IgD-negative memory B cell (primary cell): ENCODE results near the gene LRP1B. TPM values are rescaled to one million over a fixed set of nuclear protein-coding genes. Genes with fewer than 3 reads are reported as not detected.

ENCODE experiments used
- H3K27ac Mint-ChIP-seq, 3 donors: one replicate each; pipeline ENCODE4 v1.8.0; 2020 to 2022; ENCODE audit warnings: mild to moderate bottlenecking in 3 of 3, mixed read lengths in 3 of 3, moderate library complexity in 1 of 3
- H3K27me3 Mint-ChIP-seq: one replicate; pipeline ENCODE4 v1.8.0; 2021; ENCODE audit warnings: mixed read lengths
- H3K36me3 Mint-ChIP-seq: one replicate; pipeline ENCODE4 v1.8.0; 2020; ENCODE audit warnings: mild to moderate bottlenecking, mixed read lengths
- H3K4me1 Mint-ChIP-seq, 3 donors: one replicate each; pipeline ENCODE4 v1.8.0; 2020 to 2022; ENCODE audit warnings: mixed read lengths in 3 of 3, mild to moderate bottlenecking in 1 of 3
- H3K4me3 Mint-ChIP-seq, 4 donors: one replicate each; pipeline ENCODE4 v1.8.0; 2020 to 2022; ENCODE audit warnings: mild to moderate bottlenecking in 4 of 4, mixed read lengths in 4 of 4, moderate library complexity in 3 of 4
- H3K9me3 Mint-ChIP-seq, 3 donors: one replicate each; pipeline ENCODE4 v1.8.0; 2020 to 2021; ENCODE audit warnings: mixed read lengths in 3 of 3, mild to moderate bottlenecking in 1 of 3
- polyA plus RNA-seq: library from polyadenylated mRNA; unstranded; fragments of 300-500 nt; fragmentation: Illumina TruSeq; gene quantifications from one replicate; pipeline ENCODE4 v1.2.3, GENCODE V29; 2021

Gene LRP1B
- polyA plus RNA-seq, 1 donor from 2014 or later: not detected

GRCh38 chr2:141967980-141968379 lies 162.8 kb downstream of the LRP1B start:
- Mint-ChIP-seq H3K4me3 (no peak overlapping the region), H3K27ac (no peak overlapping the region), H3K4me1 (no peaks in the 10 kb centered on the region), H3K9me3 (no peaks in the 10 kb centered on the region), H3K36me3 (no peaks in the 10 kb centered on the region), H3K27me3 (no peaks in the 10 kb centered on the region)

- H3K36me3 Mint-ChIP-seq: no peaks in the 10 kb centered on the region
- no peaks in the 10 kb centered on the region for H3K27me3 Mint-ChIP-seq
- H3K9me3 Mint-ChIP-seq: no peaks in the 10 kb centered on the region
- no peak overlapping the region for H3K27ac Mint-ChIP-seq
- no peak overlapping the region for H3K4me3 Mint-ChIP-seq
- no peaks in the 10 kb centered on the region for H3K4me1 Mint-ChIP-seq
These were observed 163.3 kb downstream of the LRP1B start for GRCh38 chr2:141967503-141967902.

- Mint-ChIP-seq H3K27ac (no peak overlapping the region), H3K27me3 (no peaks in the 10 kb centered on the region), H3K9me3 (peaks cover 0 to 2% (median 1%) of the 10 kb centered on the region in 3 donors), H3K4me3 (no peak overlapping the region), H3K36me3 (no peaks in the 10 kb centered on the region), H3K4me1 (no peaks in the 10 kb centered on the region)
These were observed 170.9 kb downstream of the LRP1B start for GRCh38 chr2:141959941-141960340.

GRCh38 chr2:141959016-141959415 lies 171.8 kb downstream of the LRP1B start:
- Mint-ChIP-seq H3K4me1 (no peaks in the 10 kb centered on the region), H3K36me3 (no peaks in the 10 kb centered on the region), H3K27ac (no peak overlapping the region), H3K4me3 (no peak overlapping the region), H3K9me3 (peaks cover 0 to 2% (median 1%) of the 10 kb centered on the region in 3 donors), H3K27me3 (no peaks in the 10 kb centered on the region)

GRCh38 chr2:141957827-141958450 lies 172.9 kb downstream of the LRP1B start:
- Mint-ChIP-seq H3K9me3 (peaks cover 0 to 2% (median 2%) of the 10 kb centered on the region in 3 donors), H3K27ac (no peak overlapping the region), H3K4me1 (no peaks in the 10 kb centered on the region), H3K27me3 (no peaks in the 10 kb centered on the region), H3K4me3 (no peak overlapping the region), H3K36me3 (no peaks in the 10 kb centered on the region)

GRCh38 chr2:141957321-141957720 lies 173.5 kb downstream of the LRP1B start:
- no peak overlapping the region for H3K27ac Mint-ChIP-seq
- H3K4me3 Mint-ChIP-seq: peak overlapping the region in 1 of 4 donors; percentile 28
- peaks cover 0 to 3% (median 2%) of the 10 kb centered on the region in 3 donors for H3K9me3 Mint-ChIP-seq
- no peaks in the 10 kb centered on the region for H3K27me3 Mint-ChIP-seq
- no peaks in the 10 kb centered on the region for H3K36me3 Mint-ChIP-seq
- no peaks in the 10 kb centered on the region for H3K4me1 Mint-ChIP-seq

- Mint-ChIP-seq H3K36me3 (no peaks in the 10 kb centered on the region), H3K9me3 (peaks cover 0 to 3% (median 2%) of the 10 kb centered on the region in 3 donors), H3K27me3 (no peaks in the 10 kb centered on the region), H3K4me3 (no peak overlapping the region), H3K27ac (no peak overlapping the region), H3K4me1 (no peaks in the 10 kb centered on the region)
These were observed 183.3 kb downstream of the LRP1B start for GRCh38 chr2:141947396-141948114.

DNA sequence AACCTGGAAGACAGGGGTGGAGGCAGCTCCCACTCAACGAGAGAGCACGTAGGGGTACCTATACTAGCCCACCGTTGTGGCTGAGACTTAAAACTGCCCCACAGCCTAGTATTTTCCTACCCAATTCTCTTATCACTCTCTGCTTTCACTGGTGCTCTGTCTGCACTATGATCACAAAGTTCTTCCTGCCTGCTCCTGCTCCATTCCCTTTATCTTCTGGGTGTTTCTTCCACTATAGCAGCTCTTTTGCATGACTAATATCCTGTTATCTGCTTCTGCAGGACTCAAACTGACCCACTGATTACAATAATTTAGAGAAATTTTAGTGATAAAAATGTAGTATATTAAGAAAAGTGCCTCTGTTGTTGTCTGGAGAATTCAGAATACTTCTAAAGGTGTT lies 184.8 kb downstream of the LRP1B start:
- H3K36me3 Mint-ChIP-seq: no peaks in the 10 kb centered on the region
- H3K4me1 Mint-ChIP-seq: no peaks in the 10 kb centered on the region
- no peak overlapping the region for H3K4me3 Mint-ChIP-seq
- H3K9me3 Mint-ChIP-seq: peaks cover 0 to 3% (median 3%) of the 10 kb centered on the region in 3 donors
- no peak overlapping the region for H3K27ac Mint-ChIP-seq
- H3K27me3 Mint-ChIP-seq: no peaks in the 10 kb centered on the region

DNA sequence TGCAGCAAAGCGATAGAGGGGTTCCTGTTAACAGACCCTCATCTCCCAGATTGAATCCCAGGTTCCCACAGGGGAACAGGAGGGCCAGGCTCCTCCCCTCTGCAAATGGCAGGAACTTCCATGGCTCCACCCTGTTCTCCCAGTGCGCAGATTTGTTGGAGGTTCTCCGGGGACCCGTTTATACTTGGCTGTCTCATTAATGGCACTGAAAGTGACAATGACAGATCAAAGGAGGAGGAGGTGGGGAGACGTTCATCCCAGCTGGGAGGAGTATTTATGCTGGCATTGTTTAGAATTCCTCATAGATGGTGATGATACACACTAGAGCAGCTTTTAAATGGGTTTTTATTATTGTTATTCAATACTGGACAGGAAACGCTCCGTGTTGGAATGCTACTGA lies 186.9 kb downstream of the LRP1B start:
- no peaks in the 10 kb centered on the region for H3K27me3 Mint-ChIP-seq

DNA sequence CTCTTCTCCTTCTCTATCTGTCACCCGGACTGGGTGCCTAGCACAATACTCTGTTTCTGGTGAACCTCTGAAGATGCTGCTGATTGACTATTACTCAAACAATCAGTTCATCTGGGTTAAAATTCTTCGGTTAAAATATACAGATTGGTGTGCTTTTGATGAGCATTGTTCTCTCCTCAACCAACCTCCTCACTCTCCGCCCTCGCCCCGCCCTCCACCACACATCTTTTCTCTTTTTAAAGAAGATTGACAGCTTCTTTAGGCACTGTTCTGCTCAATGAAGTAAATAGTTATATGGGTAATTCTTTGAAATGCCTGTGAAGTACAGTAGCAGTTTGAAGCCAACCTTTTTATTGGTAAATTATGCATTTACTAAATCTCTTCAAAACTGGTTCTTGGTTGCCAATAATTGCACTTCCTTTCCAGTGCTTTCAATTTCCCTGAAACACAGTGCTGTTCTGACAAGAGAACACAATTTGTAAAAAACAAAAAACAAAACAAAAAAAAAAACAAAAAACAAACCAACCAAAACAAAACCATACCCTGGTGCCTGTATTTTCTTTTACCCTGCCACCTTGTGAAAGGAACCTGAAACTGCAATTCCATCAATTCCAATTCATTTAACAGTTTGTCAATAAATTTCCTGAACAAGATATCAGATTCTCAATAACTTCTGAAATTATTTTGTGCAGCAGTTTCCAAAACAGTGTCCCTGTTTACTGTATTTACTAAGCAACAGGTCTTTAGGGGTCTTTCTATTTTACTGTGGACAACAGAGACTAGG lies 188.6 kb downstream of the LRP1B start:
- no peaks in the 10 kb centered on the region for H3K4me1 Mint-ChIP-seq

More for the DNA sequence above, 186.9 kb downstream of the LRP1B start:
- no peak overlapping the region for H3K4me3 Mint-ChIP-seq
- no peaks in the 10 kb centered on the region for H3K4me1 Mint-ChIP-seq
- H3K36me3 Mint-ChIP-seq: no peaks in the 10 kb centered on the region
- H3K27ac Mint-ChIP-seq: no peak overlapping the region
- peaks cover 0 to 3% (median 0%) of the 10 kb centered on the region in 3 donors for H3K9me3 Mint-ChIP-seq

DNA sequence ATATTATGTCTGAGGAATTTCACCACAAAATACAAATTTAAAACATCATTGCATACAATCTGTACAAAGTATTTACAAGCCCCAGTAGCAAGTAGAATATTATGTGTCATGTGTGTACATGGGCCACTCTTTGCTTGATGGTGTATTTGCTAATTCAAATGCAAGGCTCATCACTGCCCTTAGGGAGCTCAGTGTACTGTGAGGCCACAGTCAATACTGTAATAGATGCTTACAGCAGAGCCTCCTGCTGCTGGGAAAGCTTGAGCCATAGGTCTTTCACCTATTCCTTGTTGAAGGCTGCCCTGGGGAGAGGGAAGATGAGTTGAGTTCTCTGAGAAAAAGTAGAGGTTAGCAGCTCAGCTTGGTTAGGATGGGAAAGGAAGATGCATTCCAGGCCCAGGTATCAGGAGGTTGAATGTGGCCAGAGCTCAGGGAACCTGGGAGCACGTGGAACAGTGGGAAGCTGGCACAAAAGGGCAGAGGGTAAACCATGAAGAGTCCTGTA lies 189.6 kb downstream of the LRP1B start:
- H3K27ac Mint-ChIP-seq: no peak overlapping the region
- H3K9me3 Mint-ChIP-seq: peaks cover 0 to 10% (median 0%) of the 10 kb centered on the region in 3 donors
- H3K36me3 Mint-ChIP-seq: no peaks in the 10 kb centered on the region

More for the DNA sequence above, 188.6 kb downstream of the LRP1B start:
- Mint-ChIP-seq H3K36me3 (no peaks in the 10 kb centered on the region), H3K27me3 (no peaks in the 10 kb centered on the region), H3K4me3 (no peak overlapping the region), H3K9me3 (peaks cover 0 to 10% (median 0%) of the 10 kb centered on the region in 3 donors), H3K27ac (no peak overlapping the region)

GRCh38 chr2:141940709-141941108 lies 190.1 kb downstream of the LRP1B start:
- no peaks in the 10 kb centered on the region for H3K4me1 Mint-ChIP-seq
- no peaks in the 10 kb centered on the region for H3K36me3 Mint-ChIP-seq
- no peak overlapping the region for H3K4me3 Mint-ChIP-seq

More for the DNA sequence above, 189.6 kb downstream of the LRP1B start:
- H3K27me3 Mint-ChIP-seq: no peaks in the 10 kb centered on the region
- H3K4me1 Mint-ChIP-seq: no peaks in the 10 kb centered on the region
- H3K4me3 Mint-ChIP-seq: no peak overlapping the region

DNA sequence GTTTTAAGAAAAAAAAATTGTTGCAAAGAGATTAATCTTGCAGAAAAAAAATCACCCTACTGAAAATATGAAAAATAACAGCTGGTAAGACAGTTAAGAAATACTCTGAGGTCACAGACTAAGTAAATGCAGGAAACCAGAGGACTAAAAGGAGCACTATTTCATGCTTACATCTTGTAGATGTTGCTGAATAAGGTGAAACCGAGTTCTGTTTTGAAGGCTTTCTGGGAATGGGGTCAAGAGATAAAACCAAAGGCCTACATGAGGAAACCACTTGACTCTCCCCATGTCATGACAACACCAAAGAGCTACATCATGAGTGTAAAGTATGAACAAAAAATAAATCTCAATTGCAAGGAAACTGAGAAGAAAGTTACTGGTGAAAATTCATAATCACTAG lies 197.6 kb downstream of the LRP1B start:
- Mint-ChIP-seq H3K9me3 (peaks cover 0 to 6% (median 0%) of the 10 kb centered on the region in 3 donors), H3K27me3 (no peaks in the 10 kb centered on the region), H3K36me3 (no peaks in the 10 kb centered on the region), H3K27ac (no peak overlapping the region), H3K4me3 (no peak overlapping the region), H3K4me1 (no peaks in the 10 kb centered on the region)

More at GRCh38 chr2:141940709-141941108, 190.1 kb downstream of the LRP1B start:
- H3K9me3 Mint-ChIP-seq: peaks cover 0 to 10% (median 0%) of the 10 kb centered on the region in 3 donors
- H3K27me3 Mint-ChIP-seq: no peaks in the 10 kb centered on the region
- no peak overlapping the region for H3K27ac Mint-ChIP-seq

DNA sequence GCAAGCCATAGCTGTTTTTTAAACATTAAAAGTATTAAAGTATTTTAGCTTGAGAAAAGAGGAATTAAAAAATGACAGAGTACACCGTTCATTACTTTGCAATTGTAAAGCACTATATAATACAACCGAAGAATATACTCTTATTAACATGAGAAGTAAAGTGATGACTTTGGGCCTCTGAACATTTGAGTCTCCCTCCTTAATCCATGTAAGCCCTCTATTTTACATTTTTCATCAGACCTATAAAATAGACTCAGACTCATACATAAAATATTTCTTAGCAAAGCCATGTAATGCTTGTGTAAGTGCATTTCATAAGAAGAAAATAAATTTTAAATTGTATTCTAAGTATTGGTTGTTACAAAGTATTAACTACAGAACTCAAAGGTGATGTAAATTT lies 198.6 kb downstream of the LRP1B start:
- H3K4me1 Mint-ChIP-seq: no peaks in the 10 kb centered on the region
- H3K36me3 Mint-ChIP-seq: no peaks in the 10 kb centered on the region
- H3K9me3 Mint-ChIP-seq: no peaks in the 10 kb centered on the region
- H3K4me3 Mint-ChIP-seq: no peak overlapping the region
- no peak overlapping the region for H3K27ac Mint-ChIP-seq
- no peaks in the 10 kb centered on the region for H3K27me3 Mint-ChIP-seq

DNA sequence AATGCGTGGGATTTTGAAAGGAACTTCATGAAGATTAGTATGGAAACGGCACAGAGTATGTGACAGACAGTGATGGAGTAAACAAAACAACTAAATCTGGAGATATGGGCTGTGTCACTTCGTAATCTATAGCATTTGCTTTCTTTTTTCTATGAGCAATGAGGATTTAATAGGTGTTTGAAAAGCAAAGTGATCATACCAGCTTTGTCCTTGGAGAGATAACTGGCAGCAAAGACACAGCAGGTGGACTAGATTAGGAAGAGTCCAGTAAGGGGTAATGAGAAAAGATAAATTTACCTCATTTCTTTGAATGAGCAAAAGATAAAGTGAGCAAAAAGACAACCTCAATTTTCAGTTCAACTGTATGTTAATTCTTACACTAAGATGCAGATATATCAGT lies 199.0 kb downstream of the LRP1B start:
- Mint-ChIP-seq H3K27ac (no peak overlapping the region), H3K4me3 (no peak overlapping the region), H3K27me3 (no peaks in the 10 kb centered on the region), H3K36me3 (no peaks in the 10 kb centered on the region), H3K9me3 (no peaks in the 10 kb centered on the region), H3K4me1 (no peaks in the 10 kb centered on the region)
